GM12891 (cell line): ENCODE results near the gene MGMT.

Experiments used
- POLR2A ChIP-seq: IDR thresholded peaks from 2 replicates; pipeline ENCODE4 v1.6.1; 2011; ENCODE audit warnings: low read depth, low read length, control low read depth
- POLR2AphosphoS5 ChIP-seq: IDR thresholded peaks from 2 replicates; pipeline ENCODE4 v1.6.1; 2011; ENCODE audit warnings: low read depth, low read length, control low read depth
- POU2F2 ChIP-seq: IDR thresholded peaks from 2 replicates; pipeline ENCODE4 v1.6.1; 2011; ENCODE audit warnings: low read depth, mild to moderate bottlenecking, control low read depth, low read length, moderate library complexity
- SPI1 ChIP-seq: IDR thresholded peaks from 2 replicates; pipeline ENCODE4 v1.6.1; 2011; ENCODE audit warnings: low read depth, low read length, control low read depth
- TAF1 ChIP-seq: IDR thresholded peaks from 2 replicates; pipeline ENCODE4 v1.6.1; 2011; ENCODE audit warnings: low read depth, low read length, control low read depth

- TF ChIP-seq TAF1 (no peak), POLR2A (no peak), POLR2AphosphoS5 (no peak), SPI1 (no peak), POU2F2 (no peak)
Measured at GRCh38 chr10:129713659-129714265, 246.7 kb downstream of the MGMT start.
